AG09309 (cell line): ENCODE results near the gene ARFGEF2.

Source experiments
- DNase-seq: peaks from one replicate; pipeline ENCODE4 v3.0.0-alpha.2; 2010; ENCODE audit warnings: low read depth
- H3K4me3 ChIP-seq: 2 replicates; pipeline ENCODE4 v1.5.1; 2011; ENCODE audit warnings: mild to moderate bottlenecking, low read depth, low read length, moderate library complexity; ENCODE audit not compliant: control insufficient read depth
- TF ChIP-seq, protein P1 (sequence below): IDR thresholded peaks from 2 replicates; pipeline ENCODE4 v1.5.1; 2011; ENCODE audit warnings: mild to moderate bottlenecking, low read depth, low read length, inconsistent platforms; ENCODE audit not compliant: insufficient read depth, control insufficient read depth; ENCODE audit errors: missing control alignments

The ARFGEF2 gene

GRCh38 chr20:48891235-48892048 lies 30.1 kb upstream of the ARFGEF2 start:
- no peak overlapping the region for H3K4me3 ChIP-seq
- TF ChIP-seq, protein P1, sequence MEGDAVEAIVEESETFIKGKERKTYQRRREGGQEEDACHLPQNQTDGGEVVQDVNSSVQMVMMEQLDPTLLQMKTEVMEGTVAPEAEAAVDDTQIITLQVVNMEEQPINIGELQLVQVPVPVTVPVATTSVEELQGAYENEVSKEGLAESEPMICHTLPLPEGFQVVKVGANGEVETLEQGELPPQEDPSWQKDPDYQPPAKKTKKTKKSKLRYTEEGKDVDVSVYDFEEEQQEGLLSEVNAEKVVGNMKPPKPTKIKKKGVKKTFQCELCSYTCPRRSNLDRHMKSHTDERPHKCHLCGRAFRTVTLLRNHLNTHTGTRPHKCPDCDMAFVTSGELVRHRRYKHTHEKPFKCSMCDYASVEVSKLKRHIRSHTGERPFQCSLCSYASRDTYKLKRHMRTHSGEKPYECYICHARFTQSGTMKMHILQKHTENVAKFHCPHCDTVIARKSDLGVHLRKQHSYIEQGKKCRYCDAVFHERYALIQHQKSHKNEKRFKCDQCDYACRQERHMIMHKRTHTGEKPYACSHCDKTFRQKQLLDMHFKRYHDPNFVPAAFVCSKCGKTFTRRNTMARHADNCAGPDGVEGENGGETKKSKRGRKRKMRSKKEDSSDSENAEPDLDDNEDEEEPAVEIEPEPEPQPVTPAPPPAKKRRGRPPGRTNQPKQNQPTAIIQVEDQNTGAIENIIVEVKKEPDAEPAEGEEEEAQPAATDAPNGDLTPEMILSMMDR, result no peak
- no peak for DNase-seq

DNA sequence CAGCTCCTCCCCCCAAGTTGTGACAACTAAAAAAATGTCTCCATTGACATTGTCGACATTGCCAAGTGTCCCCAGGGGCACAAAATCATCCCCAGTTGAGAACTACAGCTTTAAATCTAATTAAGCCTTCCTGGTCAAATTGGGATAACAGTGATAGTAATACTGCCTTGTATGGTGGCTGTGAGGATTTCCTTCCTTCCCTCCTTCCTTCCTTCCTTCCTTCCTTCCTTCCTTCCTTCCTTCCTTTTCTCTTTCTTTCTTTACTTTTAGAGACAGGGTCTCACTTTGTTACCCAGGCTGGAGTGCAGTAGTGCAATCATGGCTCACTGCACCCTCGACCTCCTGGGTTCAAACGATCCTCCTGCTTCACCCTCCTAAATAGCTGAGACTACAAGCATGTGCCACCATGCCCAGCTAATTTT lies 29.5 kb upstream of the ARFGEF2 start:
- no peak for DNase-seq
- TF ChIP-seq, protein P1, result no peak
- no peak overlapping the region for H3K4me3 ChIP-seq

DNA sequence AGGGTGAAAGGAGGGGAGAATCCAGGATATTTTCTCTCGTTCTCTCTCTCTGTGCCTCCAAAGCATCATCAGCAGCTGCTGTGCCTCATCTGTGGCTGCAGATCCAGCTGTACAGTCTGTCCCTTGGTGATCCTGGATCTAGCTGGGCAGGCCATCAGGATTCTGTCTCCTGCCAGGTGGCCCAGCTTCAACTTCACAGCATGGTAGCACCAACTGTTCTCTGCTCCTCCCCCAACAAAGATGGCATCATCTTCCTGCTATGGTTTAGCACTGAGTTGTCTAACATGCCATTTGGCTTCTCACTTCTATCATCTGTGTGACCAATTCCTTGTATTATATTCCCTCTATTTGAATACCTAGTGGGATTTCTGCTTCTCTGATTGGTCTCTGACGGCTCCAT lies 28.6 kb upstream of the ARFGEF2 start:
- no peak overlapping the region for H3K4me3 ChIP-seq
- DNase-seq, result no peak
- TF ChIP-seq, protein P1, result no peak

- no peak for DNase-seq
- no peak overlapping the region for H3K4me3 ChIP-seq
- TF ChIP-seq, protein P1, result no peak
These were observed 28.1 kb upstream of the ARFGEF2 start for GRCh38 chr20:48893374-48893773.

- TF ChIP-seq, protein P1, result no peak
- H3K4me3 ChIP-seq, result no peak overlapping the region
- peak; percentile 63 for DNase-seq
These were observed 24.1 kb upstream of the ARFGEF2 start for GRCh38 chr20:48897305-48898010.

DNA sequence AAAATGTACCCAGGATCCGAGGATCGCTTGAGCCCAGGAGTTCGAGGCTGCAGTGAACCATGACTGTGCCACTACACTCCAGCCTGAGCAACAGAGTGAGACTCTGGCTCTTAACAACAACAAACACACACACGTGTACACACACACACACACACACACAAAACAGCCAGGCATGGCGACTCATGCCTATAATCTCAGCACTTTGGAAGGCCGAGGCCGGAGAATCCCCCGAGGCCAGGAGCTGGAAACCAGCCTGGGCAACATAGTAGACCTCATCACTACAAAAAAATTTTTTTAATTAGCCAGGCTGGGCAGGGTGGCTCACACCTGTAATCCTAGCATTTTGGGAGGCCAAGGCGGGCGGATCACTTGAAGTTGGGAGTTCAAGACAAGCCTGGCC lies 23.3 kb upstream of the ARFGEF2 start:
- no peak overlapping the region for H3K4me3 ChIP-seq
- TF ChIP-seq, protein P1, result no peak
- DNase-seq, result no peak
